Esophagus squamous epithelium (tissue), 4 donors: ENCODE results near the gene ETS1.

Experiments used
- CTCF ChIP-seq, 6 experiments: fragments of 450-650 bp in 4 of 6; fragments of 200-600 bp in 2 of 6; sonication (generic) in 2 of 6; IDR thresholded peaks; one replicate each; pipeline ENCODE4 v1.5.1; 2016 to 2019; ENCODE audit warnings: antibody characterized with exemption in 6 of 6, mild to moderate bottlenecking in 4 of 6, moderate library complexity in 4 of 6
- POLR2A ChIP-seq, 4 donors: fragments of 450-650 bp; IDR thresholded peaks; one replicate each; pipeline ENCODE4 v1.6.1; 2017; ENCODE audit warnings: antibody characterized with exemption in 4 of 4, mild to moderate bottlenecking in 4 of 4, moderate library complexity in 3 of 4

DNA sequence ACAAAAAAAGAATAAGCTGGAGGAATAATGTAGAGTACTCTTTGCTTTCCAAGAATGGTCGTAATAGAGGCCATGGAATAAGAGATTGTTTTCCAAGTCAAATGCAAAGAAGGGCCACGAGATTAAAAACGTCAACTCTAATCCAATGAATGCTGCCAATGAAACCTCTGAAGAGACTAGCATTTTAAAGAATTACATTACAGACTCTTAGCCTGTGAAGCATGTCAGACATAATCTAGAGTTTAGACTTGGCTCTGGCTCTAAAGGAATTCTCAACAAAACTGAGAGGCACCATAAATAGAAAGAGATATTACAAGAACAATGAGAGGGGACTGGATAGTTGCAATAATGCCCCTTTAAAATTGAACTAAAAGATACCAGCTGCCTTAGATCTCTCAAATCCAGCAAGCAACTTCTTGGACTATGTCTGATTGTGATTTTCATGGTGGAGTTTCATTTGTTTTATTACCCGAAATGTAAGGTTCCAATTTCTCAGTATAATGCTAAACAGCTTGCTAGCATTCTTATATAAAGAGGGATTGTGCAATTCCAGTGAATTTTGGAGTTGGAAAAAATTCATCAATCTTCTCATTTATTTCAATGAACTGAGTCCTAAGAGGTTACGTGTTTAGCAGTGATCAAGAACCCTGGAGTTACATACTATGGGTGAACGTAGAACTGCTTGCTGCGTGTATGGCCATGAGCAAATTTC lies 5.6 kb downstream of the ETS1 start:
- no peak for TF ChIP-seq CTCF (IDR thresholded peaks at IDR 0.05)
- TF ChIP-seq POLR2A (IDR thresholded peaks at IDR 0.05) = no peak
